GM18526 (cell line): ENCODE data around the gene ARIH2.
A peak's percentile ranks its signal among the peaks of the same experiment; 100 is the strongest.

ENCODE experiments used
- POLR2A ChIP-seq: IDR thresholded peaks from 3 replicates; pipeline ENCODE4 v1.6.1; 2011; ENCODE audit not compliant: insufficient read length; ENCODE audit errors: extremely low read depth

ARIH2 gene

GRCh38 chr3:48918388-48919214 lies at the start of gene ARIH2:
TSS of gene ARIH2 (plus strand) at chr3:48918842. CDS start at chr3:48927559, 8,717 bp downstream.
- peak; percentile 88 for TF ChIP-seq POLR2A

DNA sequence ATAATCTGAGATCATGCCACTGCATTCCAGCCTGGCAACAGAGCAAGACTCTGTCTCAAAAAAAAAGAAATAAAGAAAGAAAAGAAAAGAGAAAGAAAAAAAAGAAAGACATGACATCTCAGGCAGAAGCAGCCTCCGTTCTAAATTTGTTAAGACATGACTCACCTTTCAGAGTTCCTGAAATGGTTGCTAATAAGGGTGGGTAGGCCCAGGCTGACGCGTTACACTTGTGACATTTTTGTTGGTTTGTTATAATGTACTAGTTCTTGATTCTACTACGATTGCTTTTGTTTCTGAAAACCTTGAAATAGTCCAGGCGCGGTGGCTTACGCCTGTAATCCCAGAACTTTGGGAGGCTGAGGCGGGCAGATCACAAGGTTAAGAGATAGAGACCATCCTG lies 41.0 kb upstream of the ARIH2 start:
- no peak for TF ChIP-seq POLR2A

GRCh38 chr3:48879307-48879993 lies 39.2 kb upstream of the ARIH2 start:
- no peak for TF ChIP-seq POLR2A

DNA sequence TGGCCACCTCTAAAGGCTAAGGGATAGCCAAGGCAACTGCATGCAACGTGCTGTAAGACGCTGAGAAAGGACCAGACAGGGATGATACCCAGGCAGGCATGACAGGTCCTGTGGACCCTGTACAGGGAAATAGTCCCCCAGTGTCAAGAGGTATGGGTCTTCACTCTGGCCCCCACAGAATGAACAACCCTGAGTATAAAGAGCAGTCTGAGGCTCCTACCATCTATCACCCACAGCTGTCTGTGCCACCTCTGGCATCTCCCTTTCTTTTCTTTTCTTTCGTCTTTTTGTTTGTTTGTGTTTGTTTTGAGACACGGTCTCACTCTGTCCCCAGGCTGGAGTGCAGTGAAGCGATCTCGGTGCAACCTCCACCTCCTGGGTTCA lies 38.7 kb upstream of the ARIH2 start:
- TF ChIP-seq POLR2A, result no peak

DNA sequence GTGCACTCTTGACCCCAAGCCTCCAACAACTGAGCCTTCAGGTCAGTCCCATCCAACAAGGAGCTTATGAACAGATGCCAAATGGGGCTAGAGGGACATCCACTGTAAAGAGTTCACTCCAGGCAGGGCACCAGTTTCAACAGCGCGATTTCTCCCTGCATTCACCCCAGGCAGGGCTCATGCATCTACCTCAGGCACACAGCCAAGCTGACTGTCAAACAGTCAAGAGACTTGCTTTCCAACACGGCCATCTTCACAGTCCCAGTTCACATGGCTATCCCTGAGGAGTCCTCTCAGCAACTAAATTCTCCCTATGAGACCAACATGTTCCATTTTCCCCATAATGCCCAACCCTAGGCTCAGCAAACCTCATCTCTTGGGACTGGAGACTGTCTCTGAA lies 37.6 kb upstream of the ARIH2 start:
- TF ChIP-seq POLR2A, result no peak

- TF ChIP-seq POLR2A, result no peak
Observed at GRCh38 chr3:48881652-48882114, 37.0 kb upstream of the ARIH2 start.

- no peak for TF ChIP-seq POLR2A
Observed at GRCh38 chr3:48885753-48886152, 32.9 kb upstream of the ARIH2 start.

- TF ChIP-seq POLR2A, result no peak
Observed at GRCh38 chr3:48891606-48892005, 27.0 kb upstream of the ARIH2 start.

DNA sequence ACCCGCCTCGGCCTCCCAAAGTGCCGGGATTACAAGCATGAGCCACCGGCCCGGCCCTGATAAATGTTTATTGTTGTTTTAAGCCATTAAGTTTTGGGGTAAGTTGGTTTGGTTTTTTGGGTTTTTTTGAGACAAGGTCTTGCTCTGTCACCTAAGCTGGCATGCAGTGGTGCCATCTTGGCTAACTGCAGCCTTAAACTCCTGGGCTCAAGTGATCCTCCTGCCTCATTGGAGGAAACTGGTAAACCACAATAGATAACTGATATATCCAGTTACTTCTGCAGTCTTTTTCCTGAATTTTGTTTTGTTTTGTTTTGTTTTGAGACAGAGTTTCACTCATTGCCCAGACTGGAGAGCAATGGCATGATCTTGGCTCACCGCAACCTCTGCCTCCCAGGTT lies 24.1 kb upstream of the ARIH2 start:
- no peak for TF ChIP-seq POLR2A

DNA sequence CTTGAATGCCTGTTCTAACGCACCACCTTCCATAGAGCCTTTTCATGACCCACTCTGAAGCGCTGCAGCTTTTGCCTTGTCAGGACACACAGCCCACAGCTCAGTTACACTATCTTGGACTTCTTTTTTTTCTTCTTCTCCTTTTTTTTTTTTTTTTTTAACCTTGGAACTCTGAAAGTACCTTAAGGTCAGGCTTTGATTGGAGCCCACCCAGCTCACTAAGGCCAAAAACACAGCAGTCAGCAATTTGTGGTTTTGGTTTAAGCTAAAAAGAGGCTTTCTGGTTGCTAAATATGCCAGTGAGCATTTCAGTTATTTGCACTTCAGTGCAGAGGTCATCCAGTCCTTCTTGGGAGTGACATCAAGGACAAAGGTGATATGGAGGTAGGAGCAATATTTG lies 21.7 kb upstream of the ARIH2 start:
- TF ChIP-seq POLR2A, result no peak

DNA sequence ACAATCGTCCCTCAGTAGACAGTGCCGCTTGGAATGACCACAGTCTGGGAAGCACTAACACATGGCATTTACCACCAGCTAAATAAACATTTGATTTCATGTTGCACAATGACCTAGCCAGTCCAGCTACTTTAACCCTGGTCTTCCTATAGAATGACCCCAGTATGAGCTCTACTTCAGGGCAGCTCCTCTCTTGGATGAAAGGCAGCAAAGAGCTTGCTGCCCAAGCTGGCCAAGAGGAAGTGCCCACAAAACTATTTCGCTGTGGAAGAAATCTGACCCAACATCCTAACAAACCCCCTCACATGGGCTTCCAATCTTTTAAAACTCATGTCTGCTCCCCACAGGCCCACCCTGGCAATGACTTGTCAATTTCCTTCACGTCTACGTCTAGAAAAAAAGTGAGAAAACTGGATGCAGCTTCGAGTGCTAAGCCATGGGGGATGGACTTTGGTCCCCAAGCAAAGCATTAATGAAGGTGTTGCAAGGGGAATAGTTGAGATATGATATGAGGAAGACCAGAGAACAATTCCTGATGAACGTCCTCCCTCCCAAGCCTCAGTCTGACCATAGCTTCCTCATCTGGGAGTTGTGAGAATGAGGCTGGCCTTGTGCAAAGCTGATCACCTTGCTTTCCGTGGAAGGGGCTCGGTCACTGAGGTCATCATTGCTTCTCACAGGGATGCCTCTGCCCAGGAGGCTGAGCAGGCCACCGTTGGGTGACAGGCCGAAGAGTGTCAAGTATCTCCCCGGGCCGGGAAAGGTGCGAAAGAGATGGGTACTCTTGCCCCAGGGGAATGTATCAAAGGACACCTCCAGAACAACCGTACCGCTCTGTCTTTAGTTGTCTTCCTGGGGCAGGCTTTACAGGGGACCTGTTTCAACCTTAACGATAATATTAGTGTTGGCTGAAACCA lies 20.9 kb upstream of the ARIH2 start:
- TF ChIP-seq POLR2A, result no peak

DNA sequence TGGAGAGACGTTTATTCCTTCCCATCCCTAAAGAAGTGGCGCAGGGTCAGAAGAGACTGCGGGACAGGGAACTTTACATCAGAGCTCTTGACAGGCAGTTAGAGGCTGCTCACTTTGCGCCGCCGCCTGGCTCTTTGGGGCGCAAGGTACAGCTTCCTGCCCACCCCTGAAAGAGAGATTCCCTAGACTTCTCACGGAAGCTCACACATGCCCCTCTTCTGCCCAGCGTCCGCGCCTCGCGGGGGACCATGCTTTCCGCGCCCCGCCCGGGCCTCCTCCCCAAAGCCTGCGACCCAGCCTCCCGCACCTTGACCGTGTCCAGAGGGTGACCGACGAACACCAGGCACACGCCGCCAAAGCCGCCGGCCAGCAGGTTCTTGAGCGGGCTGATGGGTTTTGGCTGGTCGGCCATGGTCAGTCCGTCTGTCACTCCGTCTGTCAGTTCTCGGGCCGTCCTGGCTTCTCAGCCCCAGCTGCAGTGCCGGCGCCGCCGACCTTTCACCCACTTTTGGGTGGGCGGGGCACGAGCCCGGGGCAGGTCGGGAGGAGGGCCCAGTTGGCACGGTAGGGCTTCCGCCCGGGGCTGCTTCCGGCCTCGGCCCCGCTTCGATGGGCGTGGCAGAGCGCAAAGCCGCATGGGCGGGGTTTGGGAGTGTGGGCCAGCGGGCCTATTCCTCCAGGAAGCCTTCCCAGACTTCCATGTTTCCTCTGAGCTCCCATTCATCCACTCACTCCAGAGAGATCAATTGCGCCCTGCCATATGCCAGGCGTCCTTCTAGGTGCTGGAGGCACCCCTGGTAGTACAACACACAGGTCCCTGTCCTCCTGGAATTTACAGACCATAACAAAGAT lies 20.0 kb upstream of the ARIH2 start, which contains the start of gene SLC25A20:
TSS of gene SLC25A20 (minus strand) at position 500 of the 852 bp plus-strand sequence. CDS start at position 412, 88 bp downstream.
- peak; percentile 34 for TF ChIP-seq POLR2A

GRCh38 chr3:48899273-48899672 lies 19.4 kb upstream of the ARIH2 start:
- no peak for TF ChIP-seq POLR2A

DNA sequence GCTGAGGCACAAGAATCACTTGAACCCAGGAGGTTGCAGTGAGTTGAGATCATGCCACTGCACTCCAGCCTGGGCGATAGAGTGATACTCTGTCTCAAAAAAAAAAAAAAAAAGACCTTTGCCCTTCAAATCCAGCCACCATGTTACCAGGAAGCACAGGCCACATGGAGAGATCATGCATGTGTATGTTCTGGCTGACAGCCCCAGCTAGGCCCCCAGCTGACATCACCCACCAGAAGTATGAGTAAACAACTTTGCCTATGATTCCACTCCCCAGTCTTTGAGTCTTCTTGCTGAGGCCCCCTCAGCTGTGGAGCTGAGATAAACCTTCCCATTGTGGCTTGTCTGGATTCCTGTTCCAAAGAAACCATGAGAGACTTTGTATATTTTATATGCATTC lies 3.3 kb upstream of the ARIH2 start:
- TF ChIP-seq POLR2A, result no peak
